GM23338 (cell line): ENCODE data around the gene UGCG. TPM values are rescaled to one million over a fixed set of nuclear protein-coding genes. Genes with fewer than 3 reads are reported as not detected.

Experiments
- ATAC-seq: fragments of 200-7000 bp; cut with Tn5 transposase; 3 replicates; pipeline ENCODE4 v1.9.1; 2020
- DNase-seq: peaks from one replicate; pipeline ENCODE4 v3.0.0-alpha.2; 2015; ENCODE audit warnings: low spot score
- H2AFZ ChIP-seq: fragments of 200-600 bp; sonication (generic); 2 replicates; pipeline ENCODE4 v1.8.0; 2016; ENCODE audit warnings: antibody characterized with exemption, mild to moderate bottlenecking, moderate library complexity
- H3F3A ChIP-seq: fragments of 200-600 bp; sonication (generic); replicated peaks from 2 replicates; pipeline ENCODE4 v1.8.0; 2017; ENCODE audit warnings: antibody characterized with exemption, mixed run types, low read depth
- H3K27ac ChIP-seq: fragments of 200-600 bp; sonication (generic); 2 replicates; pipeline ENCODE4 v1.6.1; 2016; ENCODE audit warnings: low read depth
- H3K27me3 ChIP-seq: fragments of 200-600 bp; sonication (generic); 2 replicates; pipeline ENCODE4 v1.8.0; 2016; ENCODE audit warnings: mild to moderate bottlenecking, mixed run types, moderate library complexity; ENCODE audit not compliant: insufficient read depth
- H3K36me3 ChIP-seq: fragments of 200-600 bp; sonication (generic); 2 replicates; pipeline ENCODE4 v1.8.0; 2016; ENCODE audit warnings: mild to moderate bottlenecking; ENCODE audit not compliant: insufficient read depth
- H3K4me1 ChIP-seq: fragments of 200-600 bp; sonication (generic); 2 replicates; pipeline ENCODE4 v1.8.0; 2016; ENCODE audit warnings: mild to moderate bottlenecking, moderate library complexity; ENCODE audit not compliant: insufficient read depth
- H3K4me2 ChIP-seq: fragments of 200-600 bp; sonication (generic); 2 replicates; pipeline ENCODE4 v1.7.1; 2017; ENCODE audit warnings: mixed run types
- H3K4me3 ChIP-seq: fragments of 200-600 bp; sonication (generic); 2 replicates; pipeline ENCODE4 v1.6.1; 2016; ENCODE audit warnings: mixed run types
- H3K79me2 ChIP-seq: fragments of 200-600 bp; sonication (generic); replicated peaks from 2 replicates; pipeline ENCODE4 v1.8.0; 2017; ENCODE audit warnings: mild to moderate bottlenecking; ENCODE audit not compliant: insufficient read depth
- H3K9me2 ChIP-seq: fragments of 200-600 bp; sonication (generic); 2 replicates; pipeline ENCODE4 v1.8.0; 2017; ENCODE audit not compliant: insufficient read depth
- H4K20me1 ChIP-seq: fragments of 200-600 bp; sonication (generic); replicated peaks from 2 replicates; pipeline ENCODE4 v1.8.0; 2017; ENCODE audit warnings: mild to moderate bottlenecking; ENCODE audit not compliant: insufficient read depth
- H3K27ac Mint-ChIP-seq: 2 replicates; pipeline ENCODE4 v1.8.0; 2020; ENCODE audit warnings: inconsistent platforms, mild to moderate bottlenecking, moderate library complexity, mixed read lengths
- H3K27me3 Mint-ChIP-seq: 3 replicates; pipeline ENCODE4 v1.8.0; 2022; ENCODE audit warnings: low read depth, mild to moderate bottlenecking, moderate library complexity, mixed read lengths, inconsistent platforms; ENCODE audit not compliant: insufficient read depth, poor library complexity
- H3K36me3 Mint-ChIP-seq: 3 replicates; pipeline ENCODE4 v1.8.0; 2021; ENCODE audit warnings: low read depth, mild to moderate bottlenecking, inconsistent platforms, moderate library complexity, mixed read lengths
- H3K4me1 Mint-ChIP-seq: 3 replicates; pipeline ENCODE4 v1.8.0; 2020; ENCODE audit warnings: mild to moderate bottlenecking, inconsistent platforms, mixed read lengths
- H3K4me3 Mint-ChIP-seq: 3 replicates; pipeline ENCODE4 v1.8.0; 2021; ENCODE audit warnings: moderate library complexity, mild to moderate bottlenecking, inconsistent platforms, mixed read lengths
- H3K9me3 Mint-ChIP-seq: 3 replicates; pipeline ENCODE4 v1.8.0; 2020; ENCODE audit warnings: moderate library complexity, mild to moderate bottlenecking, inconsistent platforms, mixed read lengths
- CREB1 ChIP-seq: fragments of 250-450 bp; sonication (Bioruptor Pico); IDR thresholded peaks from 2 replicates; pipeline ENCODE4 v1.5.0; 2020; ENCODE audit warnings: low read depth, mild to moderate bottlenecking, moderate library complexity
- EZH2 ChIP-seq: fragments of 200-600 bp; sonication (generic); IDR thresholded peaks from one replicate; pipeline ENCODE4 v1.8.0; 2017; ENCODE audit warnings: antibody characterized with exemption, mild to moderate bottlenecking, low read depth; ENCODE audit not compliant: unreplicated experiment
- EZH2phosphoT487 ChIP-seq: fragments of 200-600 bp; sonication (generic); IDR thresholded peaks from one replicate; pipeline ENCODE4 v1.8.1; 2018; ENCODE audit warnings: antibody characterized with exemption; ENCODE audit not compliant: unreplicated experiment
- JUNB ChIP-seq: IDR thresholded peaks from one replicate; pipeline ENCODE4 v1.6.1; 2016; ENCODE audit warnings: antibody characterized with exemption; ENCODE audit not compliant: unreplicated experiment
- NANOG ChIP-seq: IDR thresholded peaks from 2 replicates; pipeline ENCODE4 v1.6.1; 2016; ENCODE audit warnings: antibody characterized with exemption, borderline replicate concordance
- POLR2AphosphoS5 ChIP-seq: IDR thresholded peaks from 2 replicates; pipeline ENCODE4 v1.6.1; 2016; ENCODE audit warnings: antibody characterized with exemption, low read depth
- STAT1 ChIP-seq: IDR thresholded peaks from one replicate; pipeline ENCODE4 v1.6.1; 2016; ENCODE audit warnings: antibody characterized with exemption; ENCODE audit not compliant: unreplicated experiment
- ZNF114 ChIP-seq: fragments of 250-450 bp; sonication (Bioruptor Pico); IDR thresholded peaks from 2 replicates; pipeline ENCODE4 v1.5.0; 2020; ENCODE audit warnings: mild to moderate bottlenecking, moderate library complexity
- ZNF331 ChIP-seq: fragments of 250-450 bp; sonication (Bioruptor Pico); IDR thresholded peaks from 2 replicates; pipeline ENCODE4 v1.5.0; 2020; ENCODE audit warnings: low read depth, mild to moderate bottlenecking, moderate library complexity
- polyA plus RNA-seq: library from polyadenylated mRNA; unstranded; fragments of >200 nt; fragmentation: Nextera tagmentation; extraction: Ambion mirVana; gene quantifications from 2 replicates; pipeline ENCODE4 v1.2.1, GENCODE V29; 2016
- total RNA-seq: library from RNA; depleted of rRNA; stranded (reverse); fragments of >200 nt; shearing (Covaris generic); gene quantifications from 2 replicates; pipeline ENCODE4 v1.2.3, GENCODE V29; 2014
- TF ChIP-seq, protein P1 (sequence below): fragments of 250-450 bp; sonication (Bioruptor Pico); IDR thresholded peaks from 2 replicates; pipeline ENCODE4 v1.5.0; 2020; ENCODE audit warnings: mild to moderate bottlenecking, moderate library complexity
- TF ChIP-seq, protein P2 (sequence below): IDR thresholded peaks from one replicate; pipeline ENCODE4 v1.6.1; 2018; ENCODE audit warnings: antibody characterized with exemption; ENCODE audit not compliant: unreplicated experiment
- TF ChIP-seq, protein P3 (sequence below): IDR thresholded peaks from 2 replicates; pipeline ENCODE4 v1.6.1; 2016; ENCODE audit warnings: antibody characterized with exemption
- TF ChIP-seq, protein P4 (sequence below), 2 experiments: fragments of 200-600 bp in 1 of 2; sonication (generic) in 1 of 2; conservative IDR thresholded peaks; 2 replicates each; pipeline versions ENCODE4 v1.5.1 to v1.6.1; 2016 to 2017; ENCODE audit warnings: antibody characterized with exemption in 2 of 2, low read depth in 2 of 2, mild to moderate bottlenecking in 2 of 2, moderate library complexity in 1 of 2

The UGCG gene
- total and polyA plus RNA-seq, 2 experiments from 2014 or later = 30.4 to 44.9 TPM

DNA sequence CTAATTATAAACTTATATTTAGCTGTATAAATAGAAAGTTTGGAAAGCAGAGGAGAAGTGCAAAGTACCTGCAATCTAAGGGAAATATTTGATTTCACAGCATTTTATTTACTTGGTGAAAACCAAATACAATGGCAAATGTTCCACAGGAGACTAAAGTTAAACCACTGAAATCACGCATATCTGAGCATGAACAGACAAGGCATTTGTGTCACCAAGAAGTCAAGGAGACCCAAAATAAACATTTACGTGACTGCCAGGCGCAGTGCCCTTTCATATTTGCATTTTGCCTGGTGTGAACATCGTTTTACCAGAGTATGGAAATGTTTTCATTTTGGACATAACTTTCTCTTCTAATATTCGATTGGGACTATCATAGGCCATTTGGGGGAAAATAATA is 20.6 kb downstream of the UGCG start (continued):
- TF ChIP-seq, protein P1, sequence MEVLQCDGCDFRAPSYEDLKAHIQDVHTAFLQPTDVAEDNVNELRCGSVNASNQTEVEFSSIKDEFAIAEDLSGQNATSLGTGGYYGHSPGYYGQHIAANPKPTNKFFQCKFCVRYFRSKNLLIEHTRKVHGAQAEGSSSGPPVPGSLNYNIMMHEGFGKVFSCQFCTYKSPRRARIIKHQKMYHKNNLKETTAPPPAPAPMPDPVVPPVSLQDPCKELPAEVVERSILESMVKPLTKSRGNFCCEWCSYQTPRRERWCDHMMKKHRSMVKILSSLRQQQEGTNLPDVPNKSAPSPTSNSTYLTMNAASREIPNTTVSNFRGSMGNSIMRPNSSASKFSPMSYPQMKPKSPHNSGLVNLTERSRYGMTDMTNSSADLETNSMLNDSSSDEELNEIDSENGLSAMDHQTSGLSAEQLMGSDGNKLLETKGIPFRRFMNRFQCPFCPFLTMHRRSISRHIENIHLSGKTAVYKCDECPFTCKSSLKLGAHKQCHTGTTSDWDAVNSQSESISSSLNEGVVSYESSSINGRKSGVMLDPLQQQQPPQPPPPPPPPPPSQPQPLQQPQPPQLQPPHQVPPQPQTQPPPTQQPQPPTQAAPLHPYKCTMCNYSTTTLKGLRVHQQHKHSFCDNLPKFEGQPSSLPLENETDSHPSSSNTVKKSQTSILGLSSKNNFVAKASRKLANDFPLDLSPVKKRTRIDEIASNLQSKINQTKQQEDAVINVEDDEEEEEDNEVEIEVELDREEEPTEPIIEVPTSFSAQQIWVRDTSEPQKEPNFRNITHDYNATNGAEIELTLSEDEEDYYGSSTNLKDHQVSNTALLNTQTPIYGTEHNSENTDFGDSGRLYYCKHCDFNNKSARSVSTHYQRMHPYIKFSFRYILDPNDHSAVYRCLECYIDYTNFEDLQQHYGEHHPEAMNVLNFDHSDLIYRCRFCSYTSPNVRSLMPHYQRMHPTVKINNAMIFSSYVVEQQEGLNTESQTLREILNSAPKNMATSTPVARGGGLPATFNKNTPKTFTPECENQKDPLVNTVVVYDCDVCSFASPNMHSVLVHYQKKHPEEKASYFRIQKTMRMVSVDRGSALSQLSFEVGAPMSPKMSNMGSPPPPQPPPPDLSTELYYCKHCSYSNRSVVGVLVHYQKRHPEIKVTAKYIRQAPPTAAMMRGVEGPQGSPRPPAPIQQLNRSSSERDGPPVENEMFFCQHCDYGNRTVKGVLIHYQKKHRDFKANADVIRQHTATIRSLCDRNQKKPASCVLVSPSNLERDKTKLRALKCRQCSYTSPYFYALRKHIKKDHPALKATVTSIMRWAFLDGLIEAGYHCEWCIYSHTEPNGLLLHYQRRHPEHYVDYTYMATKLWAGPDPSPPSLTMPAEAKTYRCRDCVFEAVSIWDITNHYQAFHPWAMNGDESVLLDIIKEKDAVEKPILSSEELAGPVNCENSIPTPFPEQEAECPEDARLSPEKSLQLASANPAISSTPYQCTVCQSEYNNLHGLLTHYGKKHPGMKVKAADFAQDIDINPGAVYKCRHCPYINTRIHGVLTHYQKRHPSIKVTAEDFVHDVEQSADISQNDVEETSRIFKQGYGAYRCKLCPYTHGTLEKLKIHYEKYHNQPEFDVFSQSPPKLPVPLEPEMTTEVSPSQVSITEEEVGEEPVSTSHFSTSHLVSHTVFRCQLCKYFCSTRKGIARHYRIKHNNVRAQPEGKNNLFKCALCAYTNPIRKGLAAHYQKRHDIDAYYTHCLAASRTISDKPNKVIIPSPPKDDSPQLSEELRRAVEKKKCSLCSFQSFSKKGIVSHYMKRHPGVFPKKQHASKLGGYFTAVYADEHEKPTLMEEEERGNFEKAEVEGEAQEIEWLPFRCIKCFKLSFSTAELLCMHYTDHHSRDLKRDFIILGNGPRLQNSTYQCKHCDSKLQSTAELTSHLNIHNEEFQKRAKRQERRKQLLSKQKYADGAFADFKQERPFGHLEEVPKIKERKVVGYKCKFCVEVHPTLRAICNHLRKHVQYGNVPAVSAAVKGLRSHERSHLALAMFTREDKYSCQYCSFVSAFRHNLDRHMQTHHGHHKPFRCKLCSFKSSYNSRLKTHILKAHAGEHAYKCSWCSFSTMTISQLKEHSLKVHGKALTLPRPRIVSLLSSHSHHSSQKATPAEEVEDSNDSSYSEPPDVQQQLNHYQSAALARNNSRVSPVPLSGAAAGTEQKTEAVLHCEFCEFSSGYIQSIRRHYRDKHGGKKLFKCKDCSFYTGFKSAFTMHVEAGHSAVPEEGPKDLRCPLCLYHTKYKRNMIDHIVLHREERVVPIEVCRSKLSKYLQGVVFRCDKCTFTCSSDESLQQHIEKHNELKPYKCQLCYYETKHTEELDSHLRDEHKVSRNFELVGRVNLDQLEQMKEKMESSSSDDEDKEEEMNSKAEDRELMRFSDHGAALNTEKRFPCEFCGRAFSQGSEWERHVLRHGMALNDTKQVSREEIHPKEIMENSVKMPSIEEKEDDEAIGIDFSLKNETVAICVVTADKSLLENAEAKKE = no peak

- Histone ChIP-seq H3K4me3 (no peak overlapping the region), H3K27ac (no peak overlapping the region), H3K36me3 (no peaks in the 10 kb centered on the region), H2AFZ (no peak overlapping the region), H3K27me3 (no peaks in the 10 kb centered on the region), H3K79me2 (peaks cover 82% of the 10 kb centered on the region), H3F3A (no peaks in the 10 kb centered on the region), H4K20me1 (peaks cover 23% of the 10 kb centered on the region), H3K4me1 (no peaks in the 10 kb centered on the region), H3K9me2 (no peaks in the 10 kb centered on the region), H3K4me2 (no peak overlapping the region)
- Mint-ChIP-seq H3K9me3 (no peaks in the 10 kb centered on the region), H3K27me3 (no peaks in the 10 kb centered on the region), H3K4me3 (no peak overlapping the region), H3K27ac (no peak overlapping the region), H3K4me1 (no peaks in the 10 kb centered on the region), H3K36me3 (peaks cover 13% of the 10 kb centered on the region; the same call in 2 of the 3 replicates)
- ATAC-seq (no peak), DNase-seq (no peak)
- no peak for TF ChIP-seq EZH2phosphoT487
- no peak for TF ChIP-seq ZNF114 (CRISPR knock-in tag)
- no peak for TF ChIP-seq JUNB
- TF ChIP-seq, protein P2, sequence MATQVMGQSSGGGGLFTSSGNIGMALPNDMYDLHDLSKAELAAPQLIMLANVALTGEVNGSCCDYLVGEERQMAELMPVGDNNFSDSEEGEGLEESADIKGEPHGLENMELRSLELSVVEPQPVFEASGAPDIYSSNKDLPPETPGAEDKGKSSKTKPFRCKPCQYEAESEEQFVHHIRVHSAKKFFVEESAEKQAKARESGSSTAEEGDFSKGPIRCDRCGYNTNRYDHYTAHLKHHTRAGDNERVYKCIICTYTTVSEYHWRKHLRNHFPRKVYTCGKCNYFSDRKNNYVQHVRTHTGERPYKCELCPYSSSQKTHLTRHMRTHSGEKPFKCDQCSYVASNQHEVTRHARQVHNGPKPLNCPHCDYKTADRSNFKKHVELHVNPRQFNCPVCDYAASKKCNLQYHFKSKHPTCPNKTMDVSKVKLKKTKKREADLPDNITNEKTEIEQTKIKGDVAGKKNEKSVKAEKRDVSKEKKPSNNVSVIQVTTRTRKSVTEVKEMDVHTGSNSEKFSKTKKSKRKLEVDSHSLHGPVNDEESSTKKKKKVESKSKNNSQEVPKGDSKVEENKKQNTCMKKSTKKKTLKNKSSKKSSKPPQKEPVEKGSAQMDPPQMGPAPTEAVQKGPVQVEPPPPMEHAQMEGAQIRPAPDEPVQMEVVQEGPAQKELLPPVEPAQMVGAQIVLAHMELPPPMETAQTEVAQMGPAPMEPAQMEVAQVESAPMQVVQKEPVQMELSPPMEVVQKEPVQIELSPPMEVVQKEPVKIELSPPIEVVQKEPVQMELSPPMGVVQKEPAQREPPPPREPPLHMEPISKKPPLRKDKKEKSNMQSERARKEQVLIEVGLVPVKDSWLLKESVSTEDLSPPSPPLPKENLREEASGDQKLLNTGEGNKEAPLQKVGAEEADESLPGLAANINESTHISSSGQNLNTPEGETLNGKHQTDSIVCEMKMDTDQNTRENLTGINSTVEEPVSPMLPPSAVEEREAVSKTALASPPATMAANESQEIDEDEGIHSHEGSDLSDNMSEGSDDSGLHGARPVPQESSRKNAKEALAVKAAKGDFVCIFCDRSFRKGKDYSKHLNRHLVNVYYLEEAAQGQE = no peak
- no peak for TF ChIP-seq POLR2AphosphoS5
- TF ChIP-seq NANOG = no peak
- no peak for TF ChIP-seq STAT1
- no peak for TF ChIP-seq CREB1 (CRISPR knock-in tag)
- no peak for TF ChIP-seq EZH2
- TF ChIP-seq, protein P3, sequence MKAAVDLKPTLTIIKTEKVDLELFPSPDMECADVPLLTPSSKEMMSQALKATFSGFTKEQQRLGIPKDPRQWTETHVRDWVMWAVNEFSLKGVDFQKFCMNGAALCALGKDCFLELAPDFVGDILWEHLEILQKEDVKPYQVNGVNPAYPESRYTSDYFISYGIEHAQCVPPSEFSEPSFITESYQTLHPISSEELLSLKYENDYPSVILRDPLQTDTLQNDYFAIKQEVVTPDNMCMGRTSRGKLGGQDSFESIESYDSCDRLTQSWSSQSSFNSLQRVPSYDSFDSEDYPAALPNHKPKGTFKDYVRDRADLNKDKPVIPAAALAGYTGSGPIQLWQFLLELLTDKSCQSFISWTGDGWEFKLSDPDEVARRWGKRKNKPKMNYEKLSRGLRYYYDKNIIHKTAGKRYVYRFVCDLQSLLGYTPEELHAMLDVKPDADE = no peak
- TF ChIP-seq, protein P4, sequence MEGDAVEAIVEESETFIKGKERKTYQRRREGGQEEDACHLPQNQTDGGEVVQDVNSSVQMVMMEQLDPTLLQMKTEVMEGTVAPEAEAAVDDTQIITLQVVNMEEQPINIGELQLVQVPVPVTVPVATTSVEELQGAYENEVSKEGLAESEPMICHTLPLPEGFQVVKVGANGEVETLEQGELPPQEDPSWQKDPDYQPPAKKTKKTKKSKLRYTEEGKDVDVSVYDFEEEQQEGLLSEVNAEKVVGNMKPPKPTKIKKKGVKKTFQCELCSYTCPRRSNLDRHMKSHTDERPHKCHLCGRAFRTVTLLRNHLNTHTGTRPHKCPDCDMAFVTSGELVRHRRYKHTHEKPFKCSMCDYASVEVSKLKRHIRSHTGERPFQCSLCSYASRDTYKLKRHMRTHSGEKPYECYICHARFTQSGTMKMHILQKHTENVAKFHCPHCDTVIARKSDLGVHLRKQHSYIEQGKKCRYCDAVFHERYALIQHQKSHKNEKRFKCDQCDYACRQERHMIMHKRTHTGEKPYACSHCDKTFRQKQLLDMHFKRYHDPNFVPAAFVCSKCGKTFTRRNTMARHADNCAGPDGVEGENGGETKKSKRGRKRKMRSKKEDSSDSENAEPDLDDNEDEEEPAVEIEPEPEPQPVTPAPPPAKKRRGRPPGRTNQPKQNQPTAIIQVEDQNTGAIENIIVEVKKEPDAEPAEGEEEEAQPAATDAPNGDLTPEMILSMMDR (conservative IDR thresholded peaks at IDR 0.05; ENCODE audit: low read depth in 2 of 2) = no peak
- no peak for TF ChIP-seq ZNF331
Measured at GRCh38 chr9:111917980-111918379, 21.4 kb downstream of the UGCG start.
